Large intestine (tissue), 3 donors: Measurements from ENCODE around the gene FSTL1. TPM values are rescaled to one million over a fixed set of nuclear protein-coding genes. Genes with fewer than 3 reads are reported as not detected.
"Not testable (repeated sequence)": the region's sequence is repeated elsewhere in the genome, so short reads cannot be mapped to it uniquely, and the experiment has no call there.

ENCODE experiments used
- DNase-seq, 2 donors: peaks; one replicate each; pipeline versions ENCODE4 v3.0.0 to v3.0.0-alpha.2; 2013
- H3K27ac ChIP-seq: one replicate; pipeline ENCODE4 v1.5.1; 2013; ENCODE audit warnings: low read length
- H3K27me3 ChIP-seq: 2 replicates; pipeline ENCODE4 v1.6.1; 2013; ENCODE audit warnings: low read length; ENCODE audit not compliant: control insufficient read depth, insufficient read depth
- H3K36me3 ChIP-seq: 2 replicates; pipeline ENCODE4 v1.6.1; 2013; ENCODE audit warnings: low read length; ENCODE audit not compliant: control insufficient read depth, insufficient read depth
- H3K4me1 ChIP-seq: one replicate; pipeline ENCODE4 v1.6.1; 2013; ENCODE audit warnings: low read length; ENCODE audit not compliant: control insufficient read depth, insufficient read depth
- H3K4me3 ChIP-seq: one replicate; pipeline ENCODE4 v1.5.1; 2013; ENCODE audit warnings: low read length
- H3K9me3 ChIP-seq: one replicate; pipeline ENCODE4 v1.6.1; 2013; ENCODE audit warnings: mild to moderate bottlenecking, low read depth, low read length, moderate library complexity; ENCODE audit not compliant: control insufficient read depth
- WGBS: methylation state at CpG from one replicate; pipeline ENCODE4 v1.1.5; 2013; ENCODE audit warnings: low lambda C conversion rate; ENCODE audit not compliant: insufficient coverage; 5-methylcytosine and 5-hydroxymethylcytosine counted together
- polyA plus RNA-seq: library from polyadenylated mRNA; unstranded; fragments of 120-200 nt; gene quantifications from one replicate; pipeline ENCODE4 v1.2.1, GENCODE V29; 2013

FSTL1 gene
- polyA plus RNA-seq, 1 donor: 190 TPM

DNA sequence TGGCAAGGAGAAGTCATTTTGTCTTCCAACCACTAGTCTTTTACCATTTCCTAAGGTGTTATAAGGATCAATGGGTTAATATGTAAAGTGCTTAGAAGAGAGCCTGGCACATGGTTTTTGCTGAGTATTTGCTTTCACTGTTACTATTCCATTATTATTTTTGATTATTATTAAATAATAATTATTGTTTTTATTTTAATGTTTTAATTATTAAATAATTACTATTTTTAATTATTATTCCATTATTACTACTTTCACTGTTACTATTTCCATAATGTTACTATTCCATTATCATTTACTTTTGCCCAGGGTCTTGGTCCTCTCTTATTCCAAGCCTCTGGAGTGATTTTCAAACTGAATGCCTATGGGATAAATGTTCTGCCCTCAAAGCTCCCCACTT lies 48.5 kb downstream of the FSTL1 start:
- H3K36me3 ChIP-seq: peaks cover 55% of the 10 kb centered on the region
- H3K4me1 ChIP-seq: no peaks in the 10 kb centered on the region
- H3K27me3 ChIP-seq: no peaks in the 10 kb centered on the region
- H3K27ac ChIP-seq: no peak overlapping the region
- no peak for DNase-seq
- H3K9me3 ChIP-seq: no peaks in the 10 kb centered on the region
- no peak overlapping the region for H3K4me3 ChIP-seq

DNA sequence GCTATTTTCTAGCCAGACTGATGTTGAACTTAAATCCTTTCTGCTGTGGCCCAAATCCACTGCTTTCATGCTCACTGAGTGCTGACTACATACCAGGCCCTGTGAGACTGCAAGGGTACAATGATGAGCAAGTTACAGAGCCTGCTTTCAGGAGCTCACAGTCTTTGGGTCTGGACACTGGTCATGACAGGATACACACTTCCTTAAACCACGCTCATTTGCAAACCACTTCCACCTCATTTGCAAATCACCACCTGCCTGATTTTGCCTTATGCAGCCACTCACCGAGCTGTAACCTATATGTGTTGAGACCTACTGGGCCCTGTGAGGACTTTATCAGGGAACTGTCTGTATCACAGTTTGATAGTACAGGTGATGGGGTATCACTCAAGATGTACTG lies 51.4 kb downstream of the FSTL1 start:
- no CpG with 5 or more reads among the region's 2 CpGs for WGBS
- no peak overlapping the region for H3K27ac ChIP-seq
- H3K4me1 ChIP-seq: no peaks in the 10 kb centered on the region
- no peak for DNase-seq
- no peaks in the 10 kb centered on the region for H3K27me3 ChIP-seq
- H3K4me3 ChIP-seq: no peak overlapping the region
- peaks cover 54% of the 10 kb centered on the region for H3K36me3 ChIP-seq
- H3K9me3 ChIP-seq: peaks cover 22% of the 10 kb centered on the region

DNA sequence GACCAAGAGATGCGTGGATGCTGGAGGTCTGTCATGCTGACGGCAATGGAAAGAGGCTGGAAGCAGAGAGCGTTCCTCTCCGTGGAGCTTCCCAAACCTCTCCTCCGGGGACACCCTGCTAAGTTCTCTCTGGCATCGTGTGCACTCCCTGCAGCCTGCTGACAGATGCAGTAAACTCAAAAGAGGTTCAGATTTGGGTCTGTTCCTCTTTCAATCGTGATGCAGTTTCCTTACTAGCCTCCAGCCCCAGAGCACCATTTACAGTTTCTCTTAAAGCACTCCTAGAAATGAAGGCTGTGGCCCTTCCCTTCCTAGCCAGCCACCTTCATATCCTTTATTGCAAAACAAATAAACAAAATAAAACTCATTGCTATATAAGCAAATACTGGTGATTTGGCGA lies 54.3 kb downstream of the FSTL1 start:
- Histone ChIP-seq H3K9me3 (peaks cover 22% of the 10 kb centered on the region), H3K27ac (no peak overlapping the region), H3K4me1 (no peaks in the 10 kb centered on the region), H3K36me3 (peaks cover 40% of the 10 kb centered on the region), H3K27me3 (no peaks in the 10 kb centered on the region), H3K4me3 (no peak overlapping the region)
- whole genome bisulfite sequencing: no CpG with 5 or more reads among the region's 8 CpGs
- DNase-seq: no peak

DNA sequence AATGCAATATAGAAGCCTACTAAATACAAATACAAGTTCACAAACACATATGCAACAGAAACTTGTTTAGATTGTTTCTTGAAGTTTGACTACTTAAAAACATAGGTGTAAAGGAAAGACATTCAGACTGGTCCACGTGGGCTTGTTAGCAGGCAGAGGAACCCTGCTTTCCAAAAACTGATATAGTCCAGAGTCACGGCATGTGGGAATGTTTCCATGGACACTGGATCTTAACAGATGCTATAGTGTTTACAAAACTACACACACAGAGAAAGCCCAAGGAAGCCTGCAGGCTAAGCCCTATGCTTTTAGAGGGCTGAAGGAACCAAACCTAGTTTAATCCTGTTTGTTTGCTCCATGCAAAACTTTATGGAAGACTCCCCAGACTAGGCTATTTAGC lies 56.4 kb downstream of the FSTL1 start:
- no peak for DNase-seq
- no CpG with 5 or more reads among the region's 2 CpGs for WGBS
- H3K9me3 ChIP-seq: peaks cover 22% of the 10 kb centered on the region
- H3K4me3 ChIP-seq: no peak overlapping the region
- H3K27ac ChIP-seq: no peak overlapping the region
- no peaks in the 10 kb centered on the region for H3K27me3 ChIP-seq
- no peaks in the 10 kb centered on the region for H3K4me1 ChIP-seq
- H3K36me3 ChIP-seq: peaks cover 21% of the 10 kb centered on the region

DNA sequence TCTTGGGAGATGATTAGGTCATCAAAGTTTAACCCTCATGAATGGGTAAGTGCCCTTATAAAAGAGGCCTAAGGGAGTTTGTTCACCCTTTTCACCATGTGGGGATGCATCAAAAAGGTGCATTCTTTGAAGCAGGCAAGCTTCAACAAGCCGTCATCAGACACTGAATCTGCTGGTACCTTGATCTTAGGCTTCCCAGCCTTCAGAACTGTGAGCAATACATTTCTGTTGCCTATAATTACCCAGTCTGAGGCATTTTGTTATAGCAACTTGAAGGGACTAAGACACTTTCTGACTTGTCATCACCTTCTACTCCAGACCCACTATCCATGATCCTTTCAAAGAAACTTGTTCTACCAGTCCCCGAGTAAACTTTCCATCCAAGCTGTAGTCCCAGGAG lies 57.0 kb downstream of the FSTL1 start:
- Histone ChIP-seq H3K4me3 (no peak overlapping the region), H3K36me3 (peaks cover 18% of the 10 kb centered on the region), H3K4me1 (no peaks in the 10 kb centered on the region), H3K9me3 (peaks cover 22% of the 10 kb centered on the region), H3K27me3 (no peaks in the 10 kb centered on the region), H3K27ac (no peak overlapping the region)
- no CpG with 5 or more reads among the region's 2 CpGs for WGBS
- DNase-seq: no peak

DNA sequence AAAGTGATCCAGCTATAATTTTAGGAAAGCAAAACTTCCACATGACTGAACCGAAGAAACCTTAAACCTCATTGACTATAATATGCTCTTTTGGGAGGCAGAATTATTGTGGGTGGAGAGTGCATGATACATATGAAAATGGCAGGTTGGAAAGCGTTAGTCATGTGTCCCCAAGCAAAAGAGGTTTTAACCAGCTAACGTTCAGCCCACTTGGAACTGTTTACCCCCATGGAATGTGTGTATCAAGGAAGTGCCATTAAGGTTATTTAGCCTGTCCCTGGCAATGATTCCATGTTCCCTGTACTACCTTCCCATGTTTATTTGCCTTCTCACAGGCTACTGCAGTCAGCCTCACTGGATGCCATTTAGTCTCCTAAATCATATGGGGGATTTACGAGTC lies 57.5 kb downstream of the FSTL1 start:
- Histone ChIP-seq H3K36me3 (peaks cover 14% of the 10 kb centered on the region), H3K9me3 (peaks cover 22% of the 10 kb centered on the region), H3K27me3 (no peaks in the 10 kb centered on the region), H3K4me3 (no peak overlapping the region), H3K4me1 (no peaks in the 10 kb centered on the region), H3K27ac (no peak overlapping the region)
- whole genome bisulfite sequencing: no CpG with 5 or more reads among the region's 4 CpGs
- no peak for DNase-seq

DNA sequence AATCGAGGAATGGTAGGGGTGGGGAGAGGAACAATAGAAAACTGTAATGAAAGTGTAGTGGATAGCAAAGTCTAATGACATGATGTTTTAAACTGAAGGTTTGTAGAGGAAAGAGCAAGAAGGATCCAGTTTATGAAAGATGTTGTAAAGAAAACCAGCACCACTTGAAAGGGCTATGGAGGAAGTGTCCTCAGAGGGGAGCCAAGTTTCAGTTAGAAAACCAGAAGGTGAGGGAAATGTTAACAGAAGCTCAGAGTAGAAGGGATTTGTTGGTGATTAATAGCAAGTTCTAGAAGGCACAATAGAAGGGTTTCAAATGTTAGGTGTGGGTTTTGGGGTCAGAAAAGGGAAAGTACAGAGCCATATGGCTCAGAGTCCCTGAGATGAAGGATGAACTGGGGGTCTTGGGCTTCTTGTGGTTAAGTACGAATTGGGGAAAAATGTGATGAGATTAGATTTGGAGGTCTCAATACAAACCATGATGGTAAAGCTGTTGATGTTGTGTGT lies 67.8 kb downstream of the FSTL1 start:
- no peaks in the 10 kb centered on the region for H3K27me3 ChIP-seq
- no peak overlapping the region for H3K4me3 ChIP-seq
- H3K27ac ChIP-seq: no peak overlapping the region
- 100% methylated on average over 1 of the region's 2 CpGs for WGBS
- H3K36me3 ChIP-seq: no peaks in the 10 kb centered on the region
- no peaks in the 10 kb centered on the region for H3K9me3 ChIP-seq
- H3K4me1 ChIP-seq: no peaks in the 10 kb centered on the region
- DNase-seq: no peak

DNA sequence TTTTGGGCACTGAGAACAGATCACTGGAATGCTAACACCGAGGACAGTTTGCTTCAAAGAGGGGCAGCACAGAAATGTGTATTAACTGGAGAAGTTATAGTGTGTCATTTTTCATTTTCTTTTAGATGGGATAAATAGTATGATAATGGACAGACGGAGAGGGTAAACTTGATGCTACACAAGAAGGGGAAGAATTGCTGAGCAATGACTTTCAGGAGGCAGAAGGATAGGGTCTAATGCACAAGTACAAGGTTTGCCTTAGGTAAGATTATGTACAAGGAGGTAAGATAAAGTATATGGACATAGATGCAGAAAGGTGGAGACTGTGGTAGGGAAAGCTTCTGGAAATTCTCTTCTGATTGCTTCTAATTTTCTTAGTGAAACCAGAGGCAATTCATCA lies 69.3 kb downstream of the FSTL1 start:
- Histone ChIP-seq H3K27me3 (no peaks in the 10 kb centered on the region), H3K36me3 (no peaks in the 10 kb centered on the region), H3K4me3 (no peak overlapping the region), H3K27ac (no peak overlapping the region), H3K9me3 (no peaks in the 10 kb centered on the region), H3K4me1 (no peaks in the 10 kb centered on the region)
- DNase-seq: no peak
- WGBS: 100% methylated on average over 1 of the region's 2 CpGs

DNA sequence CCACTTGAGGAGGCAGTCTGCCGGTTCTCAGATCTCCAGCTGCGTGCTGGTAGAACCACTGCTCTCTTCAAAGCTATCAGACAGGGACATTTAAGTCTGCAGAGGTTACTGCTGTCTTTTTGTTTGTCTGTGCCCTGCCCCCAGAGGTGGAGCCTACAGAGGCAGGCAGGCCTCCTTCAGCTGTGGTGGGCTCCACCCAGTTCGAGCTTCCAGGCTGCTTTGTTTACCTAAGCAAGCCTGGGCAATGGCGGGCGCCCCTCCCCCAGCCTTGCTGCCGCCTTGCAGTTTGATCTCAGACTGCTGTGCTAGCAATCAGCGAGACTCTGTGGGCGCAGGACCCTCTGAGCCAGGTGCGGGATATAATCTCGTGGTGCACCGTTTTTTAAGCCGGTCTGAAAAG lies 72.8 kb downstream of the FSTL1 start:
- H3K27ac ChIP-seq, H3K4me1 ChIP-seq, H3K27me3 ChIP-seq, H3K9me3 ChIP-seq, DNase-seq, H3K36me3 ChIP-seq, H3K4me3 ChIP-seq: not testable (repeated sequence)
- WGBS: no CpG with 5 or more reads among the region's 12 CpGs

DNA sequence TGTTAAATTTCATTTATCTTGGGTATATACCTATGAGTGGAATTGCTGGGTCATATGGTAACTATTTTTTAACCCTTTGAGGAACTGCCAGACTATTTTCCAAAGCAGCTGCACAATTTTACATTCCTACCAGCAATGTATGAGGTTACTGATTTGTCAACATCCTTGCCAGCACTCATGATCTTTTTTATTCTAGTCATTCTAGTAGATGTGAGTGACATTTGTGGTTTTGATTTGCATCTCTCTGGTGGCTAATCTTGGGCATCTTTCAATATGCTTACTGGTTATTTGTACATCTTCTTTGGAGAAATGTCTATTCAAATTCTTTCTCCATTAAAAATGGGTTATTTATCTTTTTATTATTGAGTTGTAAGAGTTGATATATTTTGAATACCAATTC lies 80.3 kb downstream of the FSTL1 start:
- no peak for DNase-seq
- H3K36me3 ChIP-seq: no peaks in the 10 kb centered on the region

DNA sequence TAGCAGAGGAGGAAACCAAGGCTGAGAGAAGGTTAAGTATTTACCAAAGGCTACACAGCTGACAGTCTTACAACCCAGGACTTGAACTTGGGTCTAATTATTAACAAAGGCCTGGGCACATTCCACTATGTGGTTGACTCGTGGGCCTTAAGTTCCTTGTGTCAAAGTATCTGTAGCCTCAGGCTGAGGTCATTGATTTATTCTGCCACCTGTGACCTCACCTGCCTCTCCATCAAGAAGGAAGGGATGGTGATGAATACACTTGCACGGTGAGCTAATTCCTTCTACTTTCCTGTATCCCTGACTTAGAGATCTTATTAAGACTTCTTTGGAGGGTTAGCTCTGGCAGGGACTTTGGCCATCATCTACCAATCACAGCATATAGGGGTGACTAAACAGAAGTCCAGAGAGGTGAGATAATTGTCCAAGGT lies 81.7 kb downstream of the FSTL1 start:
- peak; percentile 55 to 78 for DNase-seq
- Histone ChIP-seq H3K27ac (no peak overlapping the region), H3K4me3 (no peak overlapping the region), H3K4me1 (no peaks in the 10 kb centered on the region), H3K36me3 (no peaks in the 10 kb centered on the region), H3K9me3 (no peaks in the 10 kb centered on the region), H3K27me3 (no peaks in the 10 kb centered on the region)
- WGBS: no CpG with 5 or more reads among the region's 2 CpGs

More for the DNA sequence above, 80.3 kb downstream of the FSTL1 start:
- Histone ChIP-seq H3K27me3 (no peaks in the 10 kb centered on the region), H3K4me3 (no peak overlapping the region), H3K9me3 (no peaks in the 10 kb centered on the region), H3K27ac (no peak overlapping the region), H3K4me1 (no peaks in the 10 kb centered on the region)
